IMR-90 (cell line): ENCODE results near the gene PLXDC2. TPM values are rescaled to one million over a fixed set of nuclear protein-coding genes. Genes with fewer than 3 reads are reported as not detected.

Source experiments
- ATAC-seq: fragments of 200-7000 bp; cut with Tn5 transposase; 2 replicates; pipeline ENCODE4 v1.9.1; 2020; ENCODE audit warnings: low read depth, mild to moderate bottlenecking, moderate library complexity
- BruUV-seq: library from RNA; stranded (reverse); fragments of 400-500 nt; replicated peaks from 2 replicates; lab custom pipeline; 2021; lab: Mats Ljungman, UMichigan
- CTCF ChIA-PET: fragments of 300-600 bp; formaldehyde crosslinking; extraction: SDS; loops from one replicate; lab custom pipeline; 2021; ENCODE audit warnings: antibody characterized with exemption; lab: Yijun Ruan, JAX
- POLR2A ChIA-PET: fragments of 300-600 bp; sonication (Branson Sonifier 250); formaldehyde crosslinking; loops from one replicate; lab custom pipeline; 2022; ENCODE audit warnings: antibody characterized with exemption; ENCODE audit not compliant: unreplicated experiment; lab: Charles Lee
- DNase-seq: peaks from one replicate; pipeline ENCODE4 v3.0.0; 2013
- H2AFZ ChIP-seq: replicated peaks from 2 replicates; pipeline ENCODE3; 2013; ENCODE audit warnings: low read length, mild to moderate bottlenecking; ENCODE audit not compliant: poor library complexity
- H2AK5ac ChIP-seq: 2 replicates; pipeline ENCODE4 v1.6.1; 2013; ENCODE audit warnings: low read depth, low read length, inconsistent platforms
- H2AK9ac ChIP-seq: replicated peaks from 2 replicates; pipeline ENCODE3; 2013; ENCODE audit warnings: mild to moderate bottlenecking, low read depth, low read length, moderate library complexity; ENCODE audit not compliant: poor library complexity
- H2BK120ac ChIP-seq: 2 replicates; pipeline ENCODE4 v1.6.1; 2013; ENCODE audit warnings: low read depth, low read length, inconsistent platforms
- H2BK15ac ChIP-seq: 3 replicates; pipeline ENCODE4 v1.6.1; 2013; ENCODE audit warnings: low read depth, low read length, inconsistent platforms
- H2BK20ac ChIP-seq: 2 replicates; pipeline ENCODE4 v1.6.1; 2013; ENCODE audit warnings: low read depth, mild to moderate bottlenecking, inconsistent platforms, low read length, moderate library complexity
- H2BK5ac ChIP-seq: 2 replicates; pipeline ENCODE4 v1.6.1; 2013; ENCODE audit warnings: mild to moderate bottlenecking, low read depth, low read length, inconsistent platforms; ENCODE audit not compliant: poor library complexity, severe bottlenecking
- H3K14ac ChIP-seq: replicated peaks from 2 replicates; pipeline ENCODE4 v1.6.1; 2013; ENCODE audit warnings: low read depth, low read length, inconsistent platforms
- H3K18ac ChIP-seq: 2 replicates; pipeline ENCODE4 v1.6.1; 2013; ENCODE audit warnings: low read depth, low read length, control low read depth
- H3K23ac ChIP-seq: 2 replicates; pipeline ENCODE4 v1.6.1; 2013; ENCODE audit warnings: low read depth, low read length, inconsistent platforms
- H3K27ac ChIP-seq: 2 replicates; pipeline ENCODE4 v1.5.1; 2013; ENCODE audit warnings: mild to moderate bottlenecking, control low read depth, low read length; ENCODE audit not compliant: insufficient read depth
- H3K27me3 ChIP-seq: 2 replicates; pipeline ENCODE4 v1.6.1; 2013; ENCODE audit warnings: low read length; ENCODE audit not compliant: control insufficient read depth, insufficient read depth
- H3K36me3 ChIP-seq: 2 replicates; pipeline ENCODE4 v1.6.1; 2013; ENCODE audit warnings: low read length, mixed read lengths; ENCODE audit not compliant: control insufficient read depth, insufficient read depth
- H3K4ac ChIP-seq: 2 replicates; pipeline ENCODE4 v1.6.1; 2013; ENCODE audit warnings: low read depth, low read length, inconsistent platforms
- H3K4me1 ChIP-seq: 2 replicates; pipeline ENCODE4 v1.6.1; 2013; ENCODE audit warnings: low read length, mixed read lengths; ENCODE audit not compliant: control insufficient read depth, insufficient read depth
- H3K4me2 ChIP-seq: 2 replicates; pipeline ENCODE4 v1.6.1; 2013; ENCODE audit warnings: low read depth, mild to moderate bottlenecking, control low read depth, low read length, moderate library complexity
- H3K4me3 ChIP-seq: 2 replicates; pipeline ENCODE4 v1.5.1; 2013; ENCODE audit warnings: low read depth, mild to moderate bottlenecking, control low read depth, low read length, moderate library complexity; ENCODE audit not compliant: insufficient read depth
- H3K56ac ChIP-seq: 2 replicates; pipeline ENCODE4 v1.6.1; 2013; ENCODE audit warnings: low read length, inconsistent platforms; ENCODE audit not compliant: insufficient read depth; ENCODE audit errors: extremely low read depth
- H3K79me1 ChIP-seq, 2 experiments: 2 replicates each; pipeline ENCODE4 v1.6.1; 2013; ENCODE audit warnings: low read length in 2 of 2, inconsistent platforms in 1 of 2, low read depth in 1 of 2
- H3K9ac ChIP-seq: 2 replicates; pipeline ENCODE4 v1.6.1; 2013; ENCODE audit warnings: low read depth, low read length, control low read depth
- H3K9me1 ChIP-seq: 2 replicates; pipeline ENCODE4 v1.6.1; 2013; ENCODE audit warnings: low read length, inconsistent platforms; ENCODE audit not compliant: insufficient read depth
- H3K9me3 ChIP-seq: 2 replicates; pipeline ENCODE4 v1.6.1; 2013; ENCODE audit warnings: low read length; ENCODE audit not compliant: control insufficient read depth, insufficient read depth
- H4K20me1 ChIP-seq: 2 replicates; pipeline ENCODE4 v1.6.1; 2013; ENCODE audit warnings: low read length, inconsistent platforms; ENCODE audit not compliant: insufficient read depth
- H4K5ac ChIP-seq: 2 replicates; pipeline ENCODE4 v1.6.1; 2013; ENCODE audit warnings: mild to moderate bottlenecking, low read depth, low read length, control low read depth
- H4K8ac ChIP-seq, 2 experiments: 2 replicates each; pipeline ENCODE4 v1.6.1; 2013; ENCODE audit warnings: low read depth in 2 of 2, low read length in 2 of 2, control low read depth in 1 of 2, inconsistent platforms in 1 of 2
- H4K91ac ChIP-seq: 2 replicates; pipeline ENCODE4 v1.6.1; 2013; ENCODE audit warnings: low read depth, low read length, inconsistent platforms; ENCODE audit not compliant: insufficient read depth
- CEBPB ChIP-seq: IDR thresholded peaks from 2 replicates; pipeline ENCODE4 v1.6.1; 2012; ENCODE audit warnings: low read depth, low read length, improper control_type of control experiment
- MAFK ChIP-seq: IDR thresholded peaks from 2 replicates; pipeline ENCODE4 v1.6.1; 2012; ENCODE audit warnings: low read depth, low read length, improper control_type of control experiment
- MAZ ChIP-seq: IDR thresholded peaks from 2 replicates; pipeline ENCODE4 v1.6.1; 2012; ENCODE audit warnings: low read depth, mild to moderate bottlenecking, low read length, improper control_type of control experiment, moderate library complexity, borderline replicate concordance
- MXI1 ChIP-seq: IDR thresholded peaks from 2 replicates; pipeline ENCODE4 v1.6.1; 2012; ENCODE audit warnings: low read depth, mild to moderate bottlenecking, low read length, moderate library complexity, borderline replicate concordance
- POLR2A ChIP-seq: IDR thresholded peaks from 2 replicates; pipeline ENCODE4 v1.6.1; 2012; ENCODE audit warnings: mild to moderate bottlenecking, low read depth, low read length
- RCOR1 ChIP-seq: IDR thresholded peaks from 2 replicates; pipeline ENCODE4 v1.6.1; 2012; ENCODE audit warnings: mild to moderate bottlenecking, low read length, improper control_type of control experiment; ENCODE audit not compliant: insufficient replicate concordance
- RFX5 ChIP-seq: IDR thresholded peaks from 2 replicates; pipeline ENCODE4 v1.8.0; 2012; ENCODE audit warnings: low read depth, mild to moderate bottlenecking, low read length, moderate library complexity
- WGBS, 2 experiments: methylation state at CpG; one replicate each; pipeline versions ENCODE4 v1.1.5 to v1.1.7; 2013; ENCODE audit warnings: missing lambda C conversion rate in 2 of 2; ENCODE audit not compliant: insufficient read length in 1 of 2; ENCODE audit errors: extremely low coverage in 2 of 2; 5-methylcytosine and 5-hydroxymethylcytosine counted together
- dilution Hi-C: fragments of 300-500 bp; cut with HindIII; formaldehyde crosslinking; loops from one replicate; pipeline ENCODE4 v1.14.3; 2018; ENCODE audit warnings: low sequenced_read_pairs; ENCODE audit not compliant: unreplicated experiment
- in situ Hi-C: fragments of 300-500 bp; cut with MboI; formaldehyde crosslinking; loops from 3 replicates; pipeline ENCODE4 v1.14.3; 2019; ENCODE audit warnings: low sequenced_read_pairs, inconsistent platforms, mixed read lengths
- intact Hi-C: fragments of 100-400 bp; cut with micrococcal nuclease; formaldehyde crosslinking; loops from 2 replicates; pipeline ENCODE4 v1.10.0; 2022
- polyA plus RNA-seq, 3 experiments: library from polyadenylated mRNA; depleted of rRNA; stranded (reverse); fragments of >200 nt; gene quantifications; 2 replicates each; pipeline ENCODE4 v1.2.3, GENCODE V29; 2012; ENCODE audit warnings: low replicate concordance in 1 of 3
- total RNA-seq: library from RNA; depleted of rRNA; stranded (reverse); fragments of >200 nt; gene quantifications from 2 replicates; pipeline ENCODE4 v1.2.3, GENCODE V29; 2012

The PLXDC2 gene
- total and polyA plus RNA-seq, 2 of the 4 experiments (the other 2 are of a cell fraction): 3.2 to 6.1 TPM

DNA sequence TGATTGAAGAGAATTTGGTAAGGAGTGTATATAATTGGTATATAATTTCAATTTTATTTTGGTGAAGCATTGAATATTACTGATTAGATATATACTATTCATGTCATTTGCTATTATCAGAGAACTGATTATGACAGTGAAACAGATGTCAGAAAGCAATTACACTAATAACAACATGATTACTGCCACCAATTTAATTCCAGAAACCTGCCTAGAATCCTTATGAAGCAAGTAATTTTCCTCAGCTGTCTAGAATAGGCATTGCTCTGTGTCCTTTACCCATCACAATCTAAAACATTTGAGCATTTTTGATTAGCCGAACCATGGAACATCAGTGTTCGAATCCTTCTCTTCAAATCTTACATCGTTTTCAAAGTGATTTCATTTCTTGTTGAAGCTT lies 24.5 kb downstream of the PLXDC2 start:
- no peak overlapping the region for H4K8ac ChIP-seq
- no peak overlapping the region for H3K23ac ChIP-seq
- no peak overlapping the region for H4K5ac ChIP-seq
- no peak overlapping the region for H2BK20ac ChIP-seq
- intact Hi-C loops: no loop called here
- ATAC-seq (no peak), DNase-seq (no peak)
- H2AFZ ChIP-seq: no peak overlapping the region
- no peaks in the 10 kb centered on the region for H3K27me3 ChIP-seq
- no peak overlapping the region for H4K91ac ChIP-seq
- no peak overlapping the region for H3K4ac ChIP-seq
- H2BK15ac ChIP-seq: no peak overlapping the region
- ChIA-PET POLR2A (no interaction called here), CTCF (no interaction called here)
- no CpG with 5 or more reads among the region's 3 CpGs for WGBS, 2 experiments
- no peak overlapping the region for H3K27ac ChIP-seq
- no peaks in the 10 kb centered on the region for H3K79me1 ChIP-seq
- no peak overlapping the region for H3K4me3 ChIP-seq
- no peaks in the 10 kb centered on the region for H3K36me3 ChIP-seq
- no peak overlapping the region for H2BK5ac ChIP-seq
- no TSS peak for BruUV-seq
- no peaks in the 10 kb centered on the region; the same call in 1 of the 2 replicates for H3K4me1 ChIP-seq
- H2BK120ac ChIP-seq: no peak overlapping the region
- H3K9me1 ChIP-seq: no peaks in the 10 kb centered on the region
- no peak overlapping the region for H3K9ac ChIP-seq
- H2AK9ac ChIP-seq: no peak overlapping the region
- H2AK5ac ChIP-seq: no peak overlapping the region
- no peak overlapping the region for H3K56ac ChIP-seq
- H3K4me2 ChIP-seq: no peak overlapping the region
- no peak overlapping the region for H3K14ac ChIP-seq
- dilution Hi-C loops: no loop called here
- no peaks in the 10 kb centered on the region for H4K20me1 ChIP-seq
- in situ Hi-C loops: no loop called here
- TF ChIP-seq POLR2A: no peak
- TF ChIP-seq MAFK: no peak
- TF ChIP-seq RFX5: no peak
- TF ChIP-seq CEBPB: no peak
- TF ChIP-seq MAZ: no peak
- no peak for TF ChIP-seq RCOR1
- no peak for TF ChIP-seq MXI1
- H3K9me3 ChIP-seq: no peaks in the 10 kb centered on the region
- H3K18ac ChIP-seq: no peak overlapping the region
